H9 (cell line): Measurements from ENCODE around the gene PEPD. TPM values are rescaled to one million over a fixed set of nuclear protein-coding genes. Genes with fewer than 3 reads are reported as not detected.

Experiments
- DNase-seq: peaks from one replicate; pipeline ENCODE4 v3.0.0-alpha.2; 2017
- H2AFZ ChIP-seq: one replicate; pipeline ENCODE4 v1.6.1; 2013; ENCODE audit warnings: mild to moderate bottlenecking, low read length, control low read depth, moderate library complexity
- H2AK5ac ChIP-seq: 2 replicates; pipeline ENCODE4 v1.6.1; 2013; ENCODE audit warnings: low read length, control low read depth, mixed read lengths; ENCODE audit not compliant: insufficient read length
- H2BK120ac ChIP-seq: one replicate; pipeline ENCODE4 v1.6.1; 2013; ENCODE audit warnings: low read depth, mild to moderate bottlenecking, low read length, control low read depth, inconsistent platforms; ENCODE audit not compliant: poor library complexity, severe bottlenecking
- H2BK12ac ChIP-seq: 2 replicates; pipeline ENCODE4 v1.6.1; 2013; ENCODE audit warnings: low read length, control low read depth, mixed read lengths, low read depth; ENCODE audit not compliant: insufficient read length
- H2BK15ac ChIP-seq: 2 replicates; pipeline ENCODE4 v1.6.1; 2013; ENCODE audit warnings: low read depth, low read length, control low read depth
- H2BK20ac ChIP-seq: one replicate; pipeline ENCODE4 v1.6.1; 2013; ENCODE audit warnings: low read depth, mild to moderate bottlenecking, low read length, control low read depth, inconsistent platforms; ENCODE audit not compliant: poor library complexity, severe bottlenecking
- H2BK5ac ChIP-seq: 2 replicates; pipeline ENCODE4 v1.6.1; 2013; ENCODE audit warnings: low read length, control low read depth, mixed read lengths; ENCODE audit not compliant: insufficient read length
- H3K14ac ChIP-seq: 2 replicates; pipeline ENCODE4 v1.6.1; 2013; ENCODE audit warnings: low read length, control low read depth; ENCODE audit not compliant: insufficient read depth
- H3K18ac ChIP-seq: 2 replicates; pipeline ENCODE4 v1.6.1; 2013; ENCODE audit warnings: low read depth, mild to moderate bottlenecking, mixed read lengths, low read length, control low read depth; ENCODE audit not compliant: insufficient read length
- H3K23ac ChIP-seq: 2 replicates; pipeline ENCODE4 v1.6.1; 2013; ENCODE audit warnings: low read length, control low read depth, mixed read lengths, low read depth; ENCODE audit not compliant: insufficient read length
- H3K23me2 ChIP-seq: 2 replicates; pipeline ENCODE4 v1.6.1; 2013; ENCODE audit warnings: low read depth, mild to moderate bottlenecking, mixed read lengths, low read length, control low read depth; ENCODE audit not compliant: insufficient read length, poor library complexity, severe bottlenecking
- H3K27ac ChIP-seq: 2 replicates; pipeline ENCODE4 v1.5.1; 2013; ENCODE audit warnings: low read length, control low read depth, mixed read lengths, low read depth; ENCODE audit not compliant: insufficient read length
- H3K27me3 ChIP-seq: 2 replicates; pipeline ENCODE4 v1.6.1; 2013; ENCODE audit warnings: low read length, control low read depth, inconsistent platforms; ENCODE audit not compliant: insufficient read depth
- H3K4ac ChIP-seq: 2 replicates; pipeline ENCODE4 v1.6.1; 2013; ENCODE audit warnings: low read depth, mild to moderate bottlenecking, control low read depth, inconsistent platforms, low read length, moderate library complexity
- H3K4me1 ChIP-seq: 2 replicates; pipeline ENCODE4 v1.6.1; 2013; ENCODE audit warnings: low read length, control low read depth, inconsistent platforms; ENCODE audit not compliant: insufficient read depth
- H3K4me2 ChIP-seq: 2 replicates; pipeline ENCODE4 v1.6.1; 2013; ENCODE audit warnings: low read length, control low read depth, mixed read lengths; ENCODE audit not compliant: insufficient read length, insufficient read depth
- H3K56ac ChIP-seq: 2 replicates; pipeline ENCODE4 v1.6.1; 2013; ENCODE audit warnings: low read depth, mild to moderate bottlenecking, mixed read lengths, low read length, control low read depth; ENCODE audit not compliant: insufficient read length
- H3K79me1 ChIP-seq: 2 replicates; pipeline ENCODE4 v1.6.1; 2013; ENCODE audit warnings: low read depth, mild to moderate bottlenecking, moderate library complexity, low read length, control low read depth, inconsistent platforms; ENCODE audit not compliant: insufficient read depth, poor library complexity, severe bottlenecking
- H3K79me2 ChIP-seq: 2 replicates; pipeline ENCODE4 v1.6.1; 2013; ENCODE audit warnings: low read length, control low read depth, inconsistent platforms; ENCODE audit not compliant: insufficient read depth
- H3K9ac ChIP-seq: 2 replicates; pipeline ENCODE4 v1.6.1; 2013; ENCODE audit warnings: low read length, control low read depth, mixed read lengths; ENCODE audit not compliant: insufficient read length; ENCODE audit errors: extremely low read depth
- H3K9me3 ChIP-seq: one replicate; pipeline ENCODE4 v1.6.1; 2013; ENCODE audit warnings: low read depth, low read length, inconsistent platforms; ENCODE audit not compliant: control insufficient read depth
- H3T11ph ChIP-seq: one replicate; pipeline ENCODE4 v1.6.1; 2013; ENCODE audit warnings: mild to moderate bottlenecking, low read length, control low read depth, inconsistent platforms
- H4K20me1 ChIP-seq: one replicate; pipeline ENCODE4 v1.6.1; 2013; ENCODE audit not compliant: control insufficient read depth, insufficient read length, insufficient read depth
- H4K5ac ChIP-seq: 2 replicates; pipeline ENCODE4 v1.6.1; 2013; ENCODE audit warnings: low read depth, mild to moderate bottlenecking, mixed read lengths, low read length, control low read depth; ENCODE audit not compliant: insufficient read length
- H4K8ac ChIP-seq: replicated peaks from 2 replicates; pipeline ENCODE4 v1.6.1; 2013; ENCODE audit warnings: low read length, control low read depth, mixed read lengths, low read depth; ENCODE audit not compliant: insufficient read length
- H4K91ac ChIP-seq: 2 replicates; pipeline ENCODE4 v1.6.1; 2013; ENCODE audit warnings: low read depth, mild to moderate bottlenecking, moderate library complexity, mixed read lengths, low read length, control low read depth; ENCODE audit not compliant: insufficient read length
- H3K27ac Mint-ChIP-seq, 3 experiments: 2 replicates in 2 of 3; 3 replicates in 1 of 3; pipeline ENCODE4 v1.8.0; 2020 to 2021; ENCODE audit warnings: mixed read lengths in 3 of 3, mild to moderate bottlenecking in 1 of 3, moderate library complexity in 1 of 3
- H3K27me3 Mint-ChIP-seq: 2 replicates; pipeline ENCODE4 v1.8.0; 2021; ENCODE audit warnings: low read depth, mild to moderate bottlenecking, moderate library complexity, mixed read lengths
- H3K36me3 Mint-ChIP-seq, 3 experiments: 2 replicates in 2 of 3; 3 replicates in 1 of 3; pipeline ENCODE4 v1.8.0; 2020 to 2021; ENCODE audit warnings: low read depth in 3 of 3, mixed read lengths in 3 of 3; ENCODE audit not compliant: insufficient read depth in 1 of 3
- H3K4me1 Mint-ChIP-seq, 2 experiments: 2 replicates each; pipeline ENCODE4 v1.8.0; 2020; ENCODE audit warnings: mixed read lengths in 2 of 2
- H3K4me3 Mint-ChIP-seq, 2 experiments: 2 replicates in 1 of 2; 3 replicates in 1 of 2; pipeline ENCODE4 v1.8.0; 2020 to 2021; ENCODE audit warnings: mild to moderate bottlenecking in 2 of 2, mixed read lengths in 2 of 2, moderate library complexity in 1 of 2
- H3K9me3 Mint-ChIP-seq, 2 experiments: 2 replicates in 1 of 2; 3 replicates in 1 of 2; pipeline ENCODE4 v1.8.0; 2020; ENCODE audit warnings: mild to moderate bottlenecking in 2 of 2, mixed read lengths in 2 of 2, moderate library complexity in 1 of 2
- WGBS: extraction: QIAGEN DNeasy Blood & Tissue Kit; methylation state at CpG from one replicate; pipeline ENCODE4 v1.1.7; 2013; ENCODE audit warnings: missing lambda C conversion rate, low lambda C conversion rate, mixed read lengths; ENCODE audit not compliant: insufficient read length; ENCODE audit errors: extremely low coverage; 5-methylcytosine and 5-hydroxymethylcytosine counted together
- total RNA-seq: library from RNA; stranded (reverse); gene quantifications from 2 replicates; pipeline ENCODE4 v1.2.1, GENCODE V29; 2021
- TF ChIP-seq, protein P1 (sequence below): fragments of 200-600 bp; sonication (generic); conservative IDR thresholded peaks from 3 replicates; pipeline ENCODE4 v1.8.0; 2021; ENCODE audit warnings: antibody characterized with exemption, mild to moderate bottlenecking

Gene PEPD
- total RNA-seq, 1 experiment from 2014 or later = 52.8 TPM

DNA sequence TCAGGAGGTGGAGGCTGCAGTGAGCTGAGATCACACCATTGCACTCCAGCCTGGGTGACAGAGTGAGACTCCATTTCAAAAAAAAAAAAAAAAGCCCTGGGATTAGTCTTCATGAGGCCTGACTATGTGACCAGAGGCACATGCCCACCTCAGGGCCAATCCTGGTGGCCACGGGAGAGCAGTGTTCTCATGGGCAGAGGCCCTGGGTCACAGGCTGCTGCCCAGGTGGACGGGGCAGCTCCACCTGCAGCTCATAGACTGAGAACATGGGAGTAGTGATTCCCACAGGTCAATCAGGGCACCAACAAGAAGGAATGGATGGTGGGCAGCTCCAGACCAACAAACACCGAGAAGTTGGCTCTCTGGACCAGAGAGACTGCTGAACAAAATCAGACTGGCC is 26.1 kb upstream of the PEPD start:
- Histone ChIP-seq H3K4me2 (no peak overlapping the region), H3K27ac (no peak overlapping the region), H4K20me1 (no peaks in the 10 kb centered on the region), H3K79me1 (no peaks in the 10 kb centered on the region), H3K79me2 (no peaks in the 10 kb centered on the region), H2BK12ac (no peak overlapping the region), H3K18ac (no peak overlapping the region), H2BK15ac (no peak overlapping the region), H3K9ac (no peak overlapping the region), H2BK20ac (no peak overlapping the region), H4K91ac (no peak overlapping the region), H3T11ph (no peak overlapping the region), H3K9me3 (no peaks in the 10 kb centered on the region), H2BK5ac (no peak overlapping the region), H3K14ac (no peak overlapping the region; the same call in 1 of the 2 replicates), H2AK5ac (no peak overlapping the region), H3K27me3 (no peaks in the 10 kb centered on the region), H4K8ac (no peak overlapping the region), H2BK120ac (no peak overlapping the region), H3K4ac (no peak overlapping the region), H3K4me1 (no peaks in the 10 kb centered on the region), H3K56ac (no peak overlapping the region), H2AFZ (no peak overlapping the region), H3K23ac (no peak overlapping the region), H4K5ac (no peak overlapping the region), H3K23me2 (no peaks in the 10 kb centered on the region)
- H3K27ac Mint-ChIP-seq = no peak overlapping the region
- H3K36me3 Mint-ChIP-seq = no peaks in the 10 kb centered on the region
- WGBS = no CpG with 5 or more reads among the region's 3 CpGs
- H3K4me3 Mint-ChIP-seq = no peak overlapping the region
- no peaks in the 10 kb centered on the region for H3K9me3 Mint-ChIP-seq
- no peak for DNase-seq
- peaks cover 6 to 13% of the 10 kb centered on the region in 2 experiments for H3K4me1 Mint-ChIP-seq
- no peaks in the 10 kb centered on the region; the same call in none of the 2 replicates for H3K27me3 Mint-ChIP-seq
- TF ChIP-seq, protein P1, sequence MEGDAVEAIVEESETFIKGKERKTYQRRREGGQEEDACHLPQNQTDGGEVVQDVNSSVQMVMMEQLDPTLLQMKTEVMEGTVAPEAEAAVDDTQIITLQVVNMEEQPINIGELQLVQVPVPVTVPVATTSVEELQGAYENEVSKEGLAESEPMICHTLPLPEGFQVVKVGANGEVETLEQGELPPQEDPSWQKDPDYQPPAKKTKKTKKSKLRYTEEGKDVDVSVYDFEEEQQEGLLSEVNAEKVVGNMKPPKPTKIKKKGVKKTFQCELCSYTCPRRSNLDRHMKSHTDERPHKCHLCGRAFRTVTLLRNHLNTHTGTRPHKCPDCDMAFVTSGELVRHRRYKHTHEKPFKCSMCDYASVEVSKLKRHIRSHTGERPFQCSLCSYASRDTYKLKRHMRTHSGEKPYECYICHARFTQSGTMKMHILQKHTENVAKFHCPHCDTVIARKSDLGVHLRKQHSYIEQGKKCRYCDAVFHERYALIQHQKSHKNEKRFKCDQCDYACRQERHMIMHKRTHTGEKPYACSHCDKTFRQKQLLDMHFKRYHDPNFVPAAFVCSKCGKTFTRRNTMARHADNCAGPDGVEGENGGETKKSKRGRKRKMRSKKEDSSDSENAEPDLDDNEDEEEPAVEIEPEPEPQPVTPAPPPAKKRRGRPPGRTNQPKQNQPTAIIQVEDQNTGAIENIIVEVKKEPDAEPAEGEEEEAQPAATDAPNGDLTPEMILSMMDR = no peak
